Measurements from ENCODE around the gene SEZ6L.

The SEZ6L gene

DNA sequence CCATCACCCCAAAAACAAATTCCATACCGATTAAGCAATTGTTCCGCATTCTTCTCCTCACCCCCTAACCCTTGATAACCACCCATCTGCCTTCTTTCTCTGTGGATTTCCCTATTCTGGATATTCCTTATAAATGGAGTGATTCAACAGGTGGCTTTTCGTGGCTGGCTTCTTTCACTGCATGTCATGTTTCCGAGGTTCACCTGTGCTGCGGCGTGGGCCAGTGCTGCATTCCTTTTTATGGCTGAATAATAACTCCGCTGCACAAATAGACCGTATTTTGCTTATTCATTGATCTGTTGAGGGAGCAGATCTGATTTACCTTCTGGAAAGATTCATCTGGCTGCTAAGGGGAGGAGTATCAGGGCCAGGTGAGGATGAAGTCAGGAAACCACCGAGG lies 165.0 kb downstream of the SEZ6L start:
- Mint-ChIP-seq H3K4me3 (no peak overlapping the region), H3K4me1 (no peaks in the 10 kb centered on the region), H3K27me3 (peaks cover 36% of the 10 kb centered on the region), H3K27ac (no peak overlapping the region), H3K36me3 (no peaks in the 10 kb centered on the region), H3K9me3 (no peaks in the 10 kb centered on the region)
- DNase-seq, result no peak
- CTCF ChIA-PET, result no interaction called here

DNA sequence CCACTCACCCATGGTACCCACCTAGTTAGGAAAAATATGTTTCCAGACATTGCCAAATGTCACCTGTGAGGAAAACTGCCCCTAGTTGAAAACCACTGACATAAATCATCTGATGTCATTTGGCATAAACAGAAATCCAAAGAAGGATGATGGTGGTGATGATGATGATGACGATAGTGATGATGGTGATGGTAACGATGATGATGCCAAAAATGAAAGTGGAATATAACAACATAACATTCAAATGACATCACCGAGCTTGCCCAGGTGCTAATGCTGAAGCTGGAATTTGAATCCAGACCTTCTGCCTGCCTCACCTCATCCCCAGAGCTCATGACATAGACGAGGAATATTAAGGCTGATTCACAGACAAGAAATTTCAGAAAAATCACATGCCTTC lies 167.5 kb downstream of the SEZ6L start:
- no peak overlapping the region for H3K4me3 Mint-ChIP-seq
- H3K36me3 Mint-ChIP-seq, result no peaks in the 10 kb centered on the region
- H3K27me3 Mint-ChIP-seq, result peaks cover 37% of the 10 kb centered on the region
- no peaks in the 10 kb centered on the region for H3K4me1 Mint-ChIP-seq
- CTCF ChIA-PET, result no interaction called here
- no peak for DNase-seq
- H3K27ac Mint-ChIP-seq, result no peak overlapping the region
- H3K9me3 Mint-ChIP-seq, result no peaks in the 10 kb centered on the region

DNA sequence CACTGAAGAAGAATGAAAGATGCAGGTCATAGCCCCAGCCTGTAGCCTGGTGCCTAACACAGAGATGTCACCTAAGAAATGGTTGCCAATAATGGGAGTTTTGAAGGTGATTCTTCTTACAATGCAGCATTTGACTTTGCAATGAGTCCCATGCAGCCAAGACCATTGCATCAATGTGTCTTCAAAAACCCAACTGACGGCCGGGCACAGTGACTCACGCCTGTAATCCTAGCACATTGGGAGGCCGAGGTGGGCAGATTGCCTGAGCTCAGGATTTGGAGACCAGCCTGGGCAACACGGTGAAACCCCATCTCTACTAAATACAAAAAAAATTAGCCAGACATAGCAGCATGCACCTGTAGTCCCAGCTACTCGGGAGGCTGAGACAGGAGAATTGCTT lies 170.5 kb downstream of the SEZ6L start:
- Mint-ChIP-seq H3K27ac (no peak overlapping the region), H3K9me3 (no peaks in the 10 kb centered on the region), H3K4me3 (no peak overlapping the region), H3K4me1 (no peaks in the 10 kb centered on the region), H3K27me3 (peaks cover 35% of the 10 kb centered on the region), H3K36me3 (no peaks in the 10 kb centered on the region)
- DNase-seq, result no peak
- CTCF ChIA-PET, result no interaction called here

DNA sequence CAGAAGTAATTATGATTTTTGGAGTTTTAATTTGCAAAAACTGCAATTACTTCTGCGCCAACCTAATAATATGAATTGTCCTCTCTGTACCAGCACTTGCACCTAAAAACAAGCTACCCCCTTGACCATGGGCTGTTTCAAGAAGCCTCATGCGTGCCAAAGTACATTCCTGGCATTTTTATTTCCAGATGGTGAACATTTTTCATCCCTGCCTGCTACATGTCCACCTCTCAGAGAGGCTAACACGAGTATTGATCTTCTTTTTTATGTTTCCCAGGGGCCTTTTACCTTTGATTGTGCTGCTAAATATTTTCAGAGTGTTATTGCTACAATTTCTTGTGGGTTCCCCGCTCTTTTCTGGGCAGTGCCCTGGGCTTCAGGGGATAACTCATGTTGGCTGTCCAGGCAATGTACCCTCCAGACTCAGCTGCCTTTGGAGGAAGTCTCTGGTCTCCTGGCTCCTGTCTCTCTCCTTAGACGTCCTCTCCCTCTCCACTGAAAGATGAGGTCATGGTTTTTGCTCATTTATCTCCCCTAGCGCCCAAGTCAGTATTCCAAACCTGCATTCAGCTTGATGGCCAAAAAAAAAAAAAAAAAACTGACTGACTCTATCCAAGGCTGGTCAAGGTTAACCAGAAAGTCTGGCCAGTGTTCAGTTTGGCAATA lies 173.6 kb downstream of the SEZ6L start:
- Mint-ChIP-seq H3K4me3 (no peak overlapping the region), H3K27ac (no peak overlapping the region), H3K27me3 (peaks cover 25% of the 10 kb centered on the region), H3K9me3 (no peaks in the 10 kb centered on the region), H3K4me1 (no peaks in the 10 kb centered on the region), H3K36me3 (no peaks in the 10 kb centered on the region)
- CTCF ChIA-PET, result no interaction called here
- DNase-seq, result no peak

DNA sequence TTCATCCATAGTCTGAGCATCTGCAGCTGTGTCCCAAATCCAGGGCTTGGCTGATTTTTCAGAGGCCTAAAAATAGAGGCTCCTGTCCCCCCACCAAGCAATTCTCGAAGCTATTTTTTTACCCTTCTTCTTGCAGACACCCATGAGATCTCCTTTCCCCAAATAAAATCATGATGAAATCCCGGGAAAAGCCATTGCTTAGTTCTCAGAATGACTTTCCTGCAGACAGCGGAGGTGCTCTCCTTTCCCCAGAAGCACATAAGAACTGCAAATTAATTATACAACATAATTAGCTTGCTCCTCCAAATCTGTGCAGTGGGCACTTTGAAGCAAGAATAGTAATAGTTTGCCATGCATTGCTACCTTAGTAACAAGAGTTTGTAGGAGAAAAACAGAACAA lies 176.2 kb downstream of the SEZ6L start:
- Mint-ChIP-seq H3K4me1 (no peaks in the 10 kb centered on the region), H3K9me3 (no peaks in the 10 kb centered on the region), H3K27ac (no peak overlapping the region), H3K36me3 (no peaks in the 10 kb centered on the region), H3K4me3 (no peak overlapping the region), H3K27me3 (peaks cover 20% of the 10 kb centered on the region)
- DNase-seq, result no peak
- CTCF ChIA-PET, result interaction anchor here (0.6 to 0.7 kb wide), 2 partner anchors 15 to 21 kb away, joined by 3 to 4 read pairs; no protein-coding TSS in a partner anchor

DNA sequence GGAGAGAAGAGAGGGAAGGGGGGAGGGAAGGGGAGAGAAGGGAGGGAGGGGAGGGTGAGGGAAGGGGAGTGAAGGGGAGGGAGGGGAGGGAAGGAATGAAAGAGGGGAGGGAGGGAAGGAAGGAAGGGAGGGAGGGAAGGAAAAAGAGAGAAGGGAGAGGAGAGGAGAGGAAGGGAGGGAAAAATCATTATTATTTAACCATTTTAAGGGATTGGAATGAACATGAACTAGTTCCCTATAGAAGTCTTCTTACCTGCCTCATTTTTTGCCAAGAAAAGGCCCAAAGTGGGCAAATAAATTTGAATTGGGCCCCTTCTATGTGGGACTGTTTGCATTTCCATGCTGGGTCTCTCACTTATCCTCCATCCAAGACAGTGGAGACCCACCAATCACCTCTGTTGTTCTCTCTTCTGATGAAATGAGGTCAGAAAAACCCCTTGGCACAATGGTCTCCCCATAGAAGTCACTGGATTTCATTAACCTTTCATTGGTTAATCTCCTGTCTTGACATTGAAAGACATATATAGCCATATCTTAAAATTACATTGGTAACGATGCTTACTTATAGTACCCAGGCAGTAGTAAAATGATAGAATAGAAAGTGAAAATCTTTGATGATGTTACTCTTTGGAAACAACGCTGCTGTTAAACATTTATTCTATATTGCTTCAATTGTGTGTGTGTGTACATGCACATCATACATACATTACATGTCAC lies 179.7 kb downstream of the SEZ6L start:
- Mint-ChIP-seq H3K4me1 (no peaks in the 10 kb centered on the region), H3K9me3 (no peaks in the 10 kb centered on the region), H3K27me3 (peaks cover 11% of the 10 kb centered on the region), H3K36me3 (no peaks in the 10 kb centered on the region), H3K4me3 (no peak overlapping the region), H3K27ac (no peak overlapping the region)
- CTCF ChIA-PET, result interaction anchor here (1.9 kb wide), 1 partner anchor 18 kb away, joined by 5 read pairs; no protein-coding TSS in a partner anchor
- DNase-seq, result no peak

DNA sequence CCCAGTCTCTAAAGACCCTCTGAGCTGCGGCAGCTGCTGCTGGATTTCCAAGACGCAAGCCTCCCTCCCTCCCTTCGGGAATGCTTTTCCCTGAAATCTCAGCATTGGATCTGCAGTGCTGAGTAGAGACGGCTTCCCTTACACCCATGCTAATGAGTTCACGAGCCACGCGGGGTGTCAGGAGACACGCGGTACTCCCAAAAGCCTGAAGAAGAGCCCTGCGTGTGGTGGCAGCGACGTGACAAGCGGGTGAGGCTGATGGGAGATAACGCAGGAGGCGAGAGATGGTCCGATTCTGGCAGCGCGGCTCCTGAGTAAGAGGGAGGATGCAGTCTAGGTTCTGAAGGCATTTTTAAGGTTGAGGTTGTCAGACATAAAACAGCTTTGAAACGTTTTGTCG lies 185.4 kb downstream of the SEZ6L start:
- CTCF ChIA-PET, result interaction anchor here (2.6 kb wide), 1 partner anchor 13 kb away, joined by 10 read pairs; no protein-coding TSS in a partner anchor
- Mint-ChIP-seq H3K27ac (no peak overlapping the region), H3K4me1 (no peaks in the 10 kb centered on the region), H3K9me3 (no peaks in the 10 kb centered on the region), H3K36me3 (no peaks in the 10 kb centered on the region), H3K27me3 (peaks cover 17% of the 10 kb centered on the region), H3K4me3 (no peak overlapping the region)
- DNase-seq, result no peak

DNA sequence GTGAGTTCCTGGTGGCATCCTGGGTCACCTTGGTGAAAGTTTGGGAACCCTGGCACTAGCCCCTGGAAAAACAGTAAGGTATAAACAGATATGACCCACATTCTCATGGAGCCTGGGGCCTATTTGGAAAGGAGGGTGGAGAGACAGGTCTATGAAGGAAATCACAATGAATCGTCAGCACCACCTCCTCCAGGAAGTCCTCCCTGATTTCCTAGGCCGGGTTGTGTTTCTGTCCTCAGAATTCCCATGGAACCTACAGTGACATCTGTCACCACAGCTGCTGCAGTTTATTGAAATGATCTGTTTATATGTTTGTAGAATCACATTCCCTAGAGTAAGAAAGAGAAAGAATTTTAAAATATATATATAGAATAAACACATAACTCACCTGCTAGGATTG lies 188.0 kb downstream of the SEZ6L start:
- CTCF ChIA-PET, result interaction anchor here (1.6 kb wide), 1 partner anchor 10 kb away, joined by 3 read pairs; no protein-coding TSS in a partner anchor
- Mint-ChIP-seq H3K27ac (no peak overlapping the region), H3K4me1 (peaks cover 6% of the 10 kb centered on the region), H3K4me3 (no peak overlapping the region), H3K36me3 (no peaks in the 10 kb centered on the region), H3K9me3 (no peaks in the 10 kb centered on the region), H3K27me3 (peaks cover 23% of the 10 kb centered on the region)
- DNase-seq, result no peak

DNA sequence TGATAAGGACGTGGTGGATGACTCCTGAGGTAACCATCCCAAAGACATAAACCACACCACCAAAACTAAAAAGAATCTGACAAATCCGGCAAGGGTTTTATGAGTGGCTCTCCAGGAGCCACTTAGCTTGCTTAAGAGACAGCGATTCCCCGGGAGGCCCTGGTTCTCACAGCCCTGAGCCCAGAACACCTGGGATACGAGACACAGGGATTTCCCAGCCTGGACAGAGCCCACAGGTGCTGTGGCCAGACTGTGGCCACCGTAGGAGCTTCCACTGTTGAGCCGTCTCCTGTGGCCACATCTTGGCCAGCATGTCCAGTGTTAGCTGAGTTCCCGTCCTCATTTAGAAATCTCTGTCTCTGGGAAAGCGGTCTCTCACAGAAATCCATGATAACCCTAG lies 188.6 kb downstream of the SEZ6L start:
- Mint-ChIP-seq H3K36me3 (no peaks in the 10 kb centered on the region), H3K27me3 (peaks cover 27% of the 10 kb centered on the region), H3K27ac (no peak overlapping the region), H3K4me1 (peaks cover 6% of the 10 kb centered on the region), H3K9me3 (no peaks in the 10 kb centered on the region), H3K4me3 (no peak overlapping the region)
- no peak for DNase-seq
- CTCF ChIA-PET, result interaction anchor here (1.6 kb wide), 1 partner anchor 10 kb away, joined by 3 read pairs; no protein-coding TSS in a partner anchor

DNA sequence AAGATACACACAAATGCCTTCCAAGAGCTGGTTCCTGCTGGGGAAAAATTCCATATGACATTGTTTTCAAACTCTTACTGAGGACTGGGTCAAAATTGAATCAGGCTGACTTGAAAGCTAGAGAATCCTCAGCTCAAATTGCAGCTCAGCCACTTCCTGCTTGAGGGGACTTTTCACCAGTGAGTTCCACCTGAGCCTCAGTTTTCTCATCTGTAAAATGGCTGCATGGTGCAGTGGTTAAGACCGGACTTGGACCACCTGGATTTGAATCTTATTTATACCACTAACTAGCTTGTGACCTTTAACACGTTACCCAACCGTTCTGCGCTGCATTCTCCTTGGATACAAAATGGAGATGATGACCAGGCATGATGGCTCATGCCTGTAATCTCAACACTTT lies 189.9 kb downstream of the SEZ6L start:
- CTCF ChIA-PET, result interaction anchor here (1.3 to 1.5 kb wide), 2 partner anchors 9 to 27 kb away, joined by 3 to 4 read pairs; no protein-coding TSS in a partner anchor
- H3K4me1 Mint-ChIP-seq, result peaks cover 6% of the 10 kb centered on the region
- no peak for DNase-seq
- no peak overlapping the region for H3K27ac Mint-ChIP-seq
- H3K27me3 Mint-ChIP-seq, result peaks cover 25% of the 10 kb centered on the region
- no peaks in the 10 kb centered on the region for H3K9me3 Mint-ChIP-seq
- H3K36me3 Mint-ChIP-seq, result no peaks in the 10 kb centered on the region
- no peak overlapping the region for H3K4me3 Mint-ChIP-seq

DNA sequence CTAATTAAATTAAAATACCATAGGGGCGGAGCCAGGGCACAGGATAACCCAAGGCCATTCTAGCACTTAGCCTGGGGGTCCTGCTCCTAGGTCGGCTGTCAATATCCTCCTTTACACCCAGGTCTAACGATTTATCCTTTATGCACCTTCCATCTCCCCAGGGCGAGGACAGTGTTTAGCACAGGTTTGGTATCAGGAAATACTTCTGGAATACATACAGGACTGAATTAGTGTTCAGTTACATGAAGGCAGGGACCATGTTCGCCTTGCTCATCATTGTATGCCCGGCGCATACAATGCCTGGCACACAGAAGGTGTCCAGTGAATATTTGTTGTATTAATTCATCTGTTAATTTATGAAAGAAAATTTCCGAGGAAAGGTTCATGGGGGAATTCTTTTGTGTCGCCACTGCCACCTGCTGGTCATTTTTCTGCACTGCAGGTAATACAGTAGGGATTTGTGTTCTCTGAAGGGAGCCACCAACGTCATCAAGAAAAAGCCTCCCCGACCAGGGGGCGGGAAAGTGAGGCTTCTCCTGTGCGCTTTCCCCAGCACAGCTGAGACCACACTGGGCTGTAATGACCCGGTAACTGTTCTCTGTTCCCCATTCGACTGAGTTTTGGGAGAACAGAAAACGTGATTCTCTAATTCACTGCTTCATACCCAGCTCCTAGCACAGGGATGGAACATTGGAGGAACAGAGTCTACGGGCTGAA lies 191.1 kb downstream of the SEZ6L start:
- Mint-ChIP-seq H3K9me3 (no peaks in the 10 kb centered on the region), H3K4me3 (no peak overlapping the region), H3K27me3 (peaks cover 13% of the 10 kb centered on the region), H3K36me3 (no peaks in the 10 kb centered on the region), H3K4me1 (peaks cover 6% of the 10 kb centered on the region), H3K27ac (no peak overlapping the region)
- CTCF ChIA-PET, result interaction anchor here (0.6 to 1.6 kb wide), 9 partner anchors 8 to 1846 kb away, joined by 3 to 4 read pairs (median 3); no protein-coding TSS in a partner anchor
- peak; percentile 77 for DNase-seq

DNA sequence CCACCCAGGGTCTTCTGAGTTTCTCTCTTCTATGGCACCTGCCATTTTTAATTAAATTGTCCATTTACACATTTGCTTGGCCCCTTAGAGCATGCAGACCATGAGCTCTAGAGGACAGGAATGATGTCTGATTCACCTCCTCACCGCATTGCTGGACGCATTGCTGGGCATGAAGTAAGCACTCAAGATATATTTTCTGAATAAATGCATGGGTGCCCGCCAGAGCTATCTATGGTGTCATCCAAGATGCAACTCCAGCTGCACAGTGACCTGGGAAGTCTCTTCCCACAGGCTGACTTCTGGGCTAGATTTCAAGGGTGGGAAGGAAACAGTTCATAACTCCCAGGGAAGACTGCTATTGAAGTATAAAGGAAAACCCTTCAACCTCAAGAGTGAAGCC lies 193.2 kb downstream of the SEZ6L start:
- H3K4me1 Mint-ChIP-seq, result peaks cover 6% of the 10 kb centered on the region
- no peak overlapping the region for H3K4me3 Mint-ChIP-seq
- H3K27ac Mint-ChIP-seq, result no peak overlapping the region
- peaks cover 11% of the 10 kb centered on the region for H3K27me3 Mint-ChIP-seq
- H3K9me3 Mint-ChIP-seq, result no peaks in the 10 kb centered on the region
- CTCF ChIA-PET, result interaction anchor here (0.7 to 1.6 kb wide), 3 partner anchors 15 to 191 kb away, joined by 3 to 5 read pairs (median 4); no protein-coding TSS in a partner anchor
- H3K36me3 Mint-ChIP-seq, result no peaks in the 10 kb centered on the region
- no peak for DNase-seq

DNA sequence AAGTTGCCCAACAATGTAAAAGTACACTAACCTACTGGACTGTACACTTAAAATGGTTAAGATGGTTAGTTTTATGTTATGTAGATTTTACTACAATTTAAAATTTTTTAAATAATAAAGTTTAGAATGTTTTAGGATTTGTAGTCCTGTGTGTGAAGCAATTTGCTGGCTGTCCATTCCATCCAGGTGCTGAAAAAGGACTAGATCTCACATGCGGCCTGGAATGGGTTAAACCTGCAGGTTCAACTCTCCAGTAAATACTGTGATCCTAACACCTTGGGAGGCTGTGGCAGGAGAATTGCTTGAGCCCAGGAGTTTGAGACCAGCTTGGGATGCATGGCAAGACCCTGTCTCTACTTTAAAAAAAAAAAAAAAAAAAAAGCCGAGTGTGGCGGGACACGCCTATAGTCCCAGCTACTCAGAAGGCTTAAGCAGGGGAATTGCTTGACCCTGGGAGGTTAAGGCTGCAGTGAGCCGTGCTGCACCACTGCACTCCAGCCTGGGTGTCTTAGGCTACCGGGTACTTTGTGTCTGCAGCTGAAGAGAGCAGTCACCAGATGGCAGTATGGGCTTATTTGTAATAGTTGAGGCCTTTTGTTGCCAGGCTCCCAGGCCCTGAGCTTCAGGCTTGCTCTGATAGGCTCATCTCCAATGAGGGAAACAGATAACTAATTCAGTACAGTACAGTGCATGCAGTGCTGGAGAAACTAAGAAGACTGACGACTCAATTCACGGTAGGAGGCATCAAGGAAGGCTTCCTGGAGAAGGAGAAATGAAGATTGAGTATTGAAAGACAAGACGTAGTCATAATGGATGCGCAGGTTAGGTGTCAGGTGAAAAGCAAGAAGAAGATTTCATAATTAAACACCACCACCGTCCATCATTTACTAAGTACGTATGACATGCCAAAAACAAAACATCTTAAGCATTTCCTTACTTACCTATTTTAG lies 195.1 kb downstream of the SEZ6L start:
- Mint-ChIP-seq H3K4me3 (no peak overlapping the region), H3K36me3 (no peaks in the 10 kb centered on the region), H3K9me3 (no peaks in the 10 kb centered on the region), H3K27ac (no peak overlapping the region), H3K4me1 (peaks cover 6% of the 10 kb centered on the region), H3K27me3 (peaks cover 11% of the 10 kb centered on the region)
- CTCF ChIA-PET, result interaction anchor here (0.6 to 5.1 kb wide), 11 partner anchors 9 to 1290 kb away, joined by 3 to 54 read pairs (median 5); no protein-coding TSS in a partner anchor
- DNase-seq, result peak; percentile 69
